Measurements from ENCODE around the gene PACSIN2.
"Not testable (repeated sequence)": the region's sequence is repeated elsewhere in the genome, so short reads cannot be mapped to it uniquely, and the experiment has no call there.

Gene PACSIN2

DNA sequence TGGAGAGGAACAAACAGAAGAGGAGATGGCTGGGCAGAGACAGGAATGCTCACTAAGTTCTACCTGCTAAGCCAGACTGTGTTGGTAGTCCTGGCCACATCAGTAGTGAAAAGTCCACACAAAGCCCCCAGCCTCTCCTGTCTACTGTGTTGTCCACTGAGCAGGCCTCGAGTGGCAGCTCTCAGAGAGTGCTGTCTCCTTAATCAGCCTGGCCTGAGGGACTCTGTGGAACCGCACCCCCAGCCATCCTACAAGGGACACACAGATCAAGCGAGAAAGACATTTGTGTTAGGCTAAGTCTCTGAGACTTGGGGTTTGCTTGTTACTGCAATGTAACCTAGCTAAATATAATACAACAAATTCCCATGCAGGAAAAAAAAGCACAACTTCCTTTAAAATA lies 71.0 kb downstream of the PACSIN2 start:
- DNase-seq = no peak

DNA sequence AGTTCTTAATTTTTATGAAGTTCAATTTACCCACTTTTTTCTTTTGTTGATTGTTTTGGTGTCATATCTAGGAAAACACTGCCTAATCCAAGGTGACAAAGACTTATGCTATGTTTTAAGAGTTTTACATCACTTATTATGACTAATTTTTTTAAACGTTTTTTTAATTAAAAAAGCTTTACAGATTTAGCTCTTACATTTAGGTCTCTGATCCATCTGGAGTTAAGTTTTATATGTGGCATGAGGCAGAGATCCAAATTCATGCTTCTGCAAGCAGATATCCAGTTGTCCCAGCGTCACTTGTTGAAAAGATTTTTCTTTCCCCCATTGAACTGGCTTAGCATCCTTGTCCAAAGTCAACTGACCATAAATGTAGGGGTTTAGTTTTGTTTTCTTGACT lies 72.6 kb downstream of the PACSIN2 start:
- DNase-seq = no peak

- no peak for DNase-seq
Observed at GRCh38 chr22:42939941-42940653, 74.9 kb downstream of the PACSIN2 start.

- DNase-seq = no peak
Observed at GRCh38 chr22:42939451-42939881, 75.5 kb downstream of the PACSIN2 start.

DNA sequence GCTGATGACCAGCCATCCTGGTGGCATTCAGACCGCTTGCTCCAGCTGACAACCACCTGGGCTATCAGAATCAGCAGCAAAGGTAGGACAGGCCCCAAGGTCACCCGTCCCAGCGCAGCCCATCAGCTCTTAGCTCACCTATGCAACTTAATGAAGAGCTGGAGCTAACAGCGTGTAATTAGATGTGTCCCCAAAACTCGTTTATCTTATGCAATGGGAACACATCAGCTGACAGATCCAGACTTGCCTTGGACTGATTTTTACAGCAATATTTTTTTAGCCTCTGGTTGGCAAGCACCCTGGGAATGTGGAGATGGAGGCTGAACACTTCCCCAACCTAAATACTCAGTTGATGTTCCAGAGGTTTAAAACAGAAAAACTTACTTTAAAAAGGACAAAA lies 76.0 kb downstream of the PACSIN2 start:
- DNase-seq = no peak

DNA sequence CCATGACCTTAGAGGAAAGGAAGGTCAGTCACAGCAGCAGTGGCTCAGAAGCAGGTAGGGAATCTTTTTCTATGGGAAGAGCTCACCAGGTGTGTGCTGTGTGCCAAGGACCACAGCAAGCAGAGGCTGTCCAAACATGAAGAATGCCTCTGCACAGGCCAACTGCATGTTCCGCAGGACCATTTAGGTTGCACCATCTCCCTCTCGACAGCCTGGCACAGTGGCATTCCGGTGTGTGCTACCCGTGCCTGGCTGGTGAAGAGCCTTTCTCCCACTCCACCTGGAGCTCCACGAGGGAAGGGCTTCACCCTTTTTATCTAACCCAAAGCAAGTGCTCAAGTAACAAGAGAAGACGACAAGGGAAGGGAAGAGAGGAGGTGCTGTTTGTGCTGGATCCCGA lies 76.5 kb downstream of the PACSIN2 start:
- no peak for DNase-seq

DNA sequence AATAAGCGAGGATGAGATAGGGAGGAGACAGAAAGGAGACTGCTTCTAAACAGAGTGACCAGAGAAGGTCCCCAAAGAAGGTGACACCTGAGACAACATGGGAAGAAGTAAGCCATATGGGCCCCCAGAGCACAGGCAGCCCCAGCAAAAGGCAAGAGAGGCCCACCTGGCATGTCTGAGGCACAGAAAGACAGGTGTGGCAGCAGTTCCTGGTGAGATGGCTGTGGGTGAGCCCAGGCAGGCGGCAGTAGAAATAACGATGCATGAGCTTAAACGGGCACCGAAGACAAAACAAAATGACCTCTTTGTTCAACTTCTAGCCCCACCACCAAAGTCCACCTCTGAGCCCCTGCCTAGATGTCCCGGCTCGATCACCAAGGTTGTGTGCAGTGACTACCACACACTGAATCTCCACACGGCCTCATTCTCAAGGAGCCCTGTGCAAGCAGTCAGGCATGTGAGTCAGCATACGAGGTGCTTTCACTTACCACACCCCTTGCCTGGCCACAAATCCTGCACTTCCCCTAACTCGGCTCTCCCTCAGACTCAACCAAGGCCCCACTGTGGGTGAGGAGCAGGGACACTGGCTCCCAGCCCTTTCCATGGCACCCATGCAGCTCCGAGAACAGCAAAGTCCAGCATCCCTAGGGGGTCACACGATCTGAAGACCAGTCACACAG lies 77.6 kb downstream of the PACSIN2 start:
- no peak for DNase-seq

- DNase-seq = not testable (repeated sequence)
Observed at GRCh38 chr22:42936680-42937079, 78.3 kb downstream of the PACSIN2 start.

GRCh38 chr22:42934338-42934737 lies 80.6 kb downstream of the PACSIN2 start:
- no peak for DNase-seq

GRCh38 chr22:42933485-42934091 lies 81.4 kb downstream of the PACSIN2 start:
- DNase-seq = peak; percentile 11 to 69

GRCh38 chr22:42932857-42933484 lies 82.0 kb downstream of the PACSIN2 start:
- no peak for DNase-seq

GRCh38 chr22:42932197-42932519 lies 82.8 kb downstream of the PACSIN2 start:
- DNase-seq = no peak

DNA sequence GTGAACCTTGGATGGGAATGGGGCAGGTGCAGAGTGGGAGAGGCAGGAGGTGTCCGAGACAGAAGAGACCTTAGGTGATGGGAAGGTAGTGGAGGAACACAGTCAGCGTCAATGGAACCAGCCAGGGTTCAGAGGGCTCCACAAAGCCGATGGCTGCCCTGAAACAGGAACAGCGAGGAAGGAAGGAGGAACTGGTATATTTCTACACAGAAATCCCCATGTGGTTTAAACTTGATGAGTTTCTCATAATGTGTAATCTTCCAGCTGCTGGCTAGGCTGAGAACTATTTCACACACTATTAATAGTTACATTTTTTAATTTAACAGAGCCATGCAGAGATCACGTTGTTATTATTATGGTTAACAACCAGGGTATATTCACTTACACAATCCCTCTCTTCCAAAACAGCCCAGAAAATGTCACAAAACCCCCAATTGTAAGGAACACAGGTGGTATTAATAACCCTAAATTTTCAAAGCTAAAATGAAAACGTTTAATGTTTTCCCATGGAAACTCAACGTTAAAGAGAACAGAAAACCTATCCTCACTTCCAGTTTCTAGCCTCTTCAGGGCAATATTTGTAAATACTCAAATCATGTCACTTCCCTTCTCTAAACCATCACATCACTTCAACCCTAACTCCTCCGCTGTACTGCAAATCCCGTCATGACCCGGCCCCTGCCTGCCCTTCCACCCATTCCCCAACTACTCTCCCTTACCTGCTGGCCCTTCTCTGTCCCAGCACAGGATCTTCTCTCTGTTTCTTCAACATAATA lies 83.3 kb downstream of the PACSIN2 start:
- DNase-seq = no peak

DNA sequence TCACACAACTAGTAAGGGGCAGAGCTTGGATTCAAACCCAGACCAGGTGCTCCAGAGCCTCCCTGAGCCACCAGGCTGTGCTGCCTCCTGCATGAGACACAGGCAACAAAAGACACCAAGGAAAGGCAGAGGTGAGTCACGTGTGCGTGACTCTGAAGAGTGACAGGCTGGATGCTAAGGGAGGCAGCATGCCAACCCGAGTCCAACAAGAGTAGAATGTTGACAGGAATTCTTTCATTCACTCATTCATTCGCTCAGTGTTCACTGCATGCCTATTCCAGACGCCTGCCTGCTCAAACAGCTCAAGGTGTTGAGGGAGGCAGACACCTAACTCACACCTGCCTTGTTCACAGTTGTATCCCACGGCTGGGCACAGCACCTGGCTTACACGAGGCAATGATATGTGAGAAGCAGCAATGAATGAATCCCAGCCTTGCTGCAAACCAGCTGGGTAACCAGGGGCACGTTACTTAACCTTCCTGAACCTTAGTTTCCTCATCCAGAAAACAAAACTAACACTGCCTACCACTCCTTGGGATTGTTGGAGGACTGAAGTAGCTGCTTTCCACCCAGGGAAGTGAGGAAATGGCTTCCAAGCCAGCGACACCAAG lies 84.0 kb downstream of the PACSIN2 start:
- DNase-seq = no peak

- DNase-seq = no peak
Observed at GRCh38 chr22:42929838-42930155, 85.2 kb downstream of the PACSIN2 start.

DNA sequence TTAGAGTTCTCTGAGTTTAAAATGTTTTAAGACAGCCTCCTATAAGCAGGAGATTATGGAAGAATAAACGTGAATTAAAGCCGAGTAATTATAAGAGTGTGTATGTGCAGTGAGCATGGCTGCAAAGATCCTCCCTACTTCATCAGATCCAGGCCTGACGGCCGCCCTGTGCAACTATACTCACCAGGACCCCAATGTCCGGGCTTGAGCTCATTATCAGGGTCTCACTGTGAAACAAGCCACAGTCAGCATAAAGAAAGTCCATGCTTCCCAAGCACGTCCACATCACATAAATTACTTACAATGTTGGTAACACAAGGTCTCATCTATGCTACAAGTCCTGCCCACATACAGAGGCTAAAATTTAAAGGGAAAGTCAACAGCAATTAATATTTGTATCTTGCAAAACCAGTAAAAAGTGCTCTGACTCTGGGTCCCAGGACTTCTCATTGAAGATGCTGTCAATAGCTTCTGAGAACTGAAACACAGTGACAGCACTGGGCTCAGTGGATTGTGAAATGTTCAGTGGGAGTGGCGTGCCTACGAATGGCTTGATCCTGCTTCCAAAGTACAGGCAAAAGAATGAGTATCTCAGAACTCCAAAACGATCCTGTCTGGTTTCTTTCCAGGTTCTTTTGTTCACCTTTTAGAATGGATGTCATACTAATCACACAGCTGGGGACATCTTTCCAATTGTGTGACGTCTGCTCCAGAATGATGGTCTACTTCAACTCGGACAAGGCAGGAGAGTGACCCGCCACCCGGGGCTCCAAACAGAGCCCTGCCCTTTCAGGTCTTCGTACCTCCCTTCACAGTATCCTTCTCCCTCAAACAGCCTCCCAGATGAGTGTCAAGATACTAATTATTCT lies 85.7 kb downstream of the PACSIN2 start:
- DNase-seq = no peak

GRCh38 chr22:42927966-42928365 lies 87.0 kb downstream of the PACSIN2 start:
- DNase-seq = no peak

- DNase-seq = no peak
Observed at GRCh38 chr22:42926768-42927167, 88.2 kb downstream of the PACSIN2 start.

DNA sequence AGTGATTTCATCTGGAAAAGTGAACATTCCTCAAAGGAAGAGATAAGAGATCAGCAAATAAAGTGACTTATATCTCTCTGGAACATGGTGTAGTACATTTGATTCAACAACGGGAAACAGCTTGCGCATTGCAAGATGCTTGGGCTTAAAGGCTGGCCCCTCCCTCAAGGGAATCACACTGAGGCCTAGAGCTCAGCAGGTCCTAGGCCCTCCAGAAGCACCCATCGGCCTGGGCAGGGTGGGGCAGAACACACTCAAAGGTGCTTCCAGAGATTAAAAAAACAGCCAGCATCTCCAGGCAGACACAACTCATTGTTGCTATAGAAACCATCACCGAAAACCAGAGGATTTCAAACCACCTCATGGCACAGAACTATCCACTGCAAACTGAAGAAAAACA lies 88.8 kb downstream of the PACSIN2 start:
- no peak for DNase-seq

GRCh38 chr22:42925598-42925997 lies 89.4 kb downstream of the PACSIN2 start:
- no peak for DNase-seq

DNA sequence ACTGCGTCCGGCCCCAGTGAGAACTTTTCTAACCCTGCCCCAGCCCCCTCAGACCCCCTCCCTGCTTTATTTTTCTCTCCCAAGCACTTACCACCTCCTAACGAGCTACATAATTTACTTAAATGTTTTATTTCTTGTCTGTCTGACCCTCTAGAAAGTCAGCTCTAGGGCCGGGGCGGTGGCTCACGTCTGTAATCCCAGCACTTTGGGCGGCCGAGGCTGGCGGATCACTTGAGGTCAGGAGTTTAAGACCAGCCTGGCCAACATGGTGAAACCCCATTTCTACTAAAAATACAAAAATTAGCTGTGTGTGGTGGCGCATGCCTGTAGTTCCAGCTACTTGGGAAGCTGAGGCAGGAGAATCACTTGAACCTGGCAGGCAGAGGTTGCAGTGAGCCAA lies 89.9 kb downstream of the PACSIN2 start:
- DNase-seq = not testable (repeated sequence)

DNA sequence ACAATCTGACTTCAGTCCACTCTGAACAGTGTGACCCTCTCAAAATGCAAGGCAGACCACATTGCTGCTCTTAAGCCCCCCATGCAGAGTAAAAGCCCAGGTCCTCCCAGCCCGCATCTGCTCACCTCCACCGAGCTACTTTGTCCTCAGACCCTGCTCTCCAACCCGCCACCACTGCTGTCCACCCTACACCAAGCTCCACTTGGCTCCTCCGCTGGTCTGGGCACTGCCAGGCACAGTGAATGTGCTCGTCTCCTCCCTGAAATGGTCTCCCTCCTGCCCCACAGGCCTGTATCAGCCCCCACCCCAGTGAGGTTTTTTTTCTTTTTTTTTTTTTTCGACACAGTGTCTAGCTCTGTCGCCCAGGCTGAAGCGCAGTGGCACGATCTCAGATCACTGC lies 90.5 kb downstream of the PACSIN2 start:
- DNase-seq = no peak
